ENCODE data around the gene TTLL4. TPM values are rescaled to one million over a fixed set of nuclear protein-coding genes. Genes with fewer than 3 reads are reported as not detected.

The TTLL4 gene
- polyA plus RNA-seq, 1 experiment, result 16.3 TPM

Other genes starting within 250 kb of the TTLL4 start
- gene USP37, start 142.5 kb upstream of the TTLL4 start, polyA plus RNA-seq (2011; rRNA removed), result 2.8 and 4.9 TPM in 2 replicates
- 60.2 and 77.1 TPM in 2 replicates for gene CNOT9, start 142.0 kb upstream of the TTLL4 start, polyA plus RNA-seq (2011; rRNA removed)
- gene PLCD4, start 102.9 kb upstream of the TTLL4 start, polyA plus RNA-seq (2011; rRNA removed), result 4.7 and 4.9 TPM in 2 replicates
- 3.5 and 5.5 TPM in 2 replicates for gene ZNF142, start 51.2 kb upstream of the TTLL4 start, polyA plus RNA-seq (2011; rRNA removed)
- 26.7 and 28.4 TPM in 2 replicates for gene BCS1L, start 51.2 kb upstream of the TTLL4 start, polyA plus RNA-seq (2011; rRNA removed)
- 57.5 and 76.3 TPM in 2 replicates for gene RNF25, start 38.8 kb upstream of the TTLL4 start, polyA plus RNA-seq (2011; rRNA removed)
- gene STK36, start 38.7 kb upstream of the TTLL4 start, polyA plus RNA-seq (2011; rRNA removed), result 52.5 and 53.1 TPM in 2 replicates
- gene CYP27A1, start 71.3 kb downstream of the TTLL4 start, polyA plus RNA-seq (2011; rRNA removed), result 25.6 and 31.0 TPM in 2 replicates
- not detected in 2 replicates for gene PRKAG3, start 121.0 kb downstream of the TTLL4 start, polyA plus RNA-seq (2011; rRNA removed)
- not detected in 2 replicates for gene WNT6, start 149.0 kb downstream of the TTLL4 start, polyA plus RNA-seq (2011; rRNA removed)
- not detected in 2 replicates for gene WNT10A, start 170.0 kb downstream of the TTLL4 start, polyA plus RNA-seq (2011; rRNA removed)
- gene CDK5R2, start 248.8 kb downstream of the TTLL4 start, polyA plus RNA-seq (2011; rRNA removed), result 0.04 and 0.05 TPM in 2 replicates